GM23338 (cell line): Measurements from ENCODE around the gene TMEM132D. TPM values are rescaled to one million over a fixed set of nuclear protein-coding genes. Genes with fewer than 3 reads are reported as not detected.

Source experiments
- ATAC-seq: fragments of 200-7000 bp; cut with Tn5 transposase; 3 replicates; pipeline ENCODE4 v1.9.1; 2020
- DNase-seq: peaks from one replicate; pipeline ENCODE4 v3.0.0-alpha.2; 2015; ENCODE audit warnings: low spot score
- H2AFZ ChIP-seq: fragments of 200-600 bp; sonication (generic); 2 replicates; pipeline ENCODE4 v1.8.0; 2016; ENCODE audit warnings: antibody characterized with exemption, mild to moderate bottlenecking, moderate library complexity
- H3F3A ChIP-seq: fragments of 200-600 bp; sonication (generic); replicated peaks from 2 replicates; pipeline ENCODE4 v1.8.0; 2017; ENCODE audit warnings: antibody characterized with exemption, mixed run types, low read depth
- H3K27ac ChIP-seq: fragments of 200-600 bp; sonication (generic); 2 replicates; pipeline ENCODE4 v1.6.1; 2016; ENCODE audit warnings: low read depth
- H3K27me3 ChIP-seq: fragments of 200-600 bp; sonication (generic); 2 replicates; pipeline ENCODE4 v1.8.0; 2016; ENCODE audit warnings: mild to moderate bottlenecking, mixed run types, moderate library complexity; ENCODE audit not compliant: insufficient read depth
- H3K36me3 ChIP-seq: fragments of 200-600 bp; sonication (generic); 2 replicates; pipeline ENCODE4 v1.8.0; 2016; ENCODE audit warnings: mild to moderate bottlenecking; ENCODE audit not compliant: insufficient read depth
- H3K4me1 ChIP-seq: fragments of 200-600 bp; sonication (generic); 2 replicates; pipeline ENCODE4 v1.8.0; 2016; ENCODE audit warnings: mild to moderate bottlenecking, moderate library complexity; ENCODE audit not compliant: insufficient read depth
- H3K4me2 ChIP-seq: fragments of 200-600 bp; sonication (generic); 2 replicates; pipeline ENCODE4 v1.7.1; 2017; ENCODE audit warnings: mixed run types
- H3K4me3 ChIP-seq: fragments of 200-600 bp; sonication (generic); 2 replicates; pipeline ENCODE4 v1.6.1; 2016; ENCODE audit warnings: mixed run types
- H3K79me2 ChIP-seq: fragments of 200-600 bp; sonication (generic); replicated peaks from 2 replicates; pipeline ENCODE4 v1.8.0; 2017; ENCODE audit warnings: mild to moderate bottlenecking; ENCODE audit not compliant: insufficient read depth
- H3K9me2 ChIP-seq: fragments of 200-600 bp; sonication (generic); 2 replicates; pipeline ENCODE4 v1.8.0; 2017; ENCODE audit not compliant: insufficient read depth
- H4K20me1 ChIP-seq: fragments of 200-600 bp; sonication (generic); replicated peaks from 2 replicates; pipeline ENCODE4 v1.8.0; 2017; ENCODE audit warnings: mild to moderate bottlenecking; ENCODE audit not compliant: insufficient read depth
- H3K27ac Mint-ChIP-seq: 2 replicates; pipeline ENCODE4 v1.8.0; 2020; ENCODE audit warnings: inconsistent platforms, mild to moderate bottlenecking, moderate library complexity, mixed read lengths
- H3K27me3 Mint-ChIP-seq: 3 replicates; pipeline ENCODE4 v1.8.0; 2022; ENCODE audit warnings: low read depth, mild to moderate bottlenecking, moderate library complexity, mixed read lengths, inconsistent platforms; ENCODE audit not compliant: insufficient read depth, poor library complexity
- H3K36me3 Mint-ChIP-seq: 3 replicates; pipeline ENCODE4 v1.8.0; 2021; ENCODE audit warnings: low read depth, mild to moderate bottlenecking, inconsistent platforms, moderate library complexity, mixed read lengths
- H3K4me1 Mint-ChIP-seq: 3 replicates; pipeline ENCODE4 v1.8.0; 2020; ENCODE audit warnings: mild to moderate bottlenecking, inconsistent platforms, mixed read lengths
- H3K4me3 Mint-ChIP-seq: 3 replicates; pipeline ENCODE4 v1.8.0; 2021; ENCODE audit warnings: moderate library complexity, mild to moderate bottlenecking, inconsistent platforms, mixed read lengths
- H3K9me3 Mint-ChIP-seq: 3 replicates; pipeline ENCODE4 v1.8.0; 2020; ENCODE audit warnings: moderate library complexity, mild to moderate bottlenecking, inconsistent platforms, mixed read lengths
- CREB1 ChIP-seq: fragments of 250-450 bp; sonication (Bioruptor Pico); IDR thresholded peaks from 2 replicates; pipeline ENCODE4 v1.5.0; 2020; ENCODE audit warnings: low read depth, mild to moderate bottlenecking, moderate library complexity
- EZH2 ChIP-seq: fragments of 200-600 bp; sonication (generic); IDR thresholded peaks from one replicate; pipeline ENCODE4 v1.8.0; 2017; ENCODE audit warnings: antibody characterized with exemption, mild to moderate bottlenecking, low read depth; ENCODE audit not compliant: unreplicated experiment
- EZH2phosphoT487 ChIP-seq: fragments of 200-600 bp; sonication (generic); IDR thresholded peaks from one replicate; pipeline ENCODE4 v1.8.1; 2018; ENCODE audit warnings: antibody characterized with exemption; ENCODE audit not compliant: unreplicated experiment
- JUNB ChIP-seq: IDR thresholded peaks from one replicate; pipeline ENCODE4 v1.6.1; 2016; ENCODE audit warnings: antibody characterized with exemption; ENCODE audit not compliant: unreplicated experiment
- NANOG ChIP-seq: IDR thresholded peaks from 2 replicates; pipeline ENCODE4 v1.6.1; 2016; ENCODE audit warnings: antibody characterized with exemption, borderline replicate concordance
- POLR2AphosphoS5 ChIP-seq: IDR thresholded peaks from 2 replicates; pipeline ENCODE4 v1.6.1; 2016; ENCODE audit warnings: antibody characterized with exemption, low read depth
- STAT1 ChIP-seq: IDR thresholded peaks from one replicate; pipeline ENCODE4 v1.6.1; 2016; ENCODE audit warnings: antibody characterized with exemption; ENCODE audit not compliant: unreplicated experiment
- ZNF114 ChIP-seq: fragments of 250-450 bp; sonication (Bioruptor Pico); IDR thresholded peaks from 2 replicates; pipeline ENCODE4 v1.5.0; 2020; ENCODE audit warnings: mild to moderate bottlenecking, moderate library complexity
- ZNF331 ChIP-seq: fragments of 250-450 bp; sonication (Bioruptor Pico); IDR thresholded peaks from 2 replicates; pipeline ENCODE4 v1.5.0; 2020; ENCODE audit warnings: low read depth, mild to moderate bottlenecking, moderate library complexity
- polyA plus RNA-seq: library from polyadenylated mRNA; unstranded; fragments of >200 nt; fragmentation: Nextera tagmentation; extraction: Ambion mirVana; gene quantifications from 2 replicates; pipeline ENCODE4 v1.2.1, GENCODE V29; 2016
- total RNA-seq: library from RNA; depleted of rRNA; stranded (reverse); fragments of >200 nt; shearing (Covaris generic); gene quantifications from 2 replicates; pipeline ENCODE4 v1.2.3, GENCODE V29; 2014
- TF ChIP-seq, protein P1 (sequence below): IDR thresholded peaks from 2 replicates; pipeline ENCODE4 v1.6.1; 2016; ENCODE audit warnings: antibody characterized with exemption
- TF ChIP-seq, protein P2 (sequence below), 2 experiments: fragments of 200-600 bp in 1 of 2; sonication (generic) in 1 of 2; conservative IDR thresholded peaks; 2 replicates each; pipeline versions ENCODE4 v1.5.1 to v1.6.1; 2016 to 2017; ENCODE audit warnings: antibody characterized with exemption in 2 of 2, low read depth in 2 of 2, mild to moderate bottlenecking in 2 of 2, moderate library complexity in 1 of 2
- TF ChIP-seq, protein P3 (sequence below): fragments of 250-450 bp; sonication (Bioruptor Pico); IDR thresholded peaks from 2 replicates; pipeline ENCODE4 v1.5.0; 2020; ENCODE audit warnings: mild to moderate bottlenecking, moderate library complexity
- TF ChIP-seq, protein P4 (sequence below): IDR thresholded peaks from one replicate; pipeline ENCODE4 v1.6.1; 2018; ENCODE audit warnings: antibody characterized with exemption; ENCODE audit not compliant: unreplicated experiment

Gene TMEM132D
- total and polyA plus RNA-seq, 2 experiments from 2014 or later = 0.44 to 5.3 TPM

DNA sequence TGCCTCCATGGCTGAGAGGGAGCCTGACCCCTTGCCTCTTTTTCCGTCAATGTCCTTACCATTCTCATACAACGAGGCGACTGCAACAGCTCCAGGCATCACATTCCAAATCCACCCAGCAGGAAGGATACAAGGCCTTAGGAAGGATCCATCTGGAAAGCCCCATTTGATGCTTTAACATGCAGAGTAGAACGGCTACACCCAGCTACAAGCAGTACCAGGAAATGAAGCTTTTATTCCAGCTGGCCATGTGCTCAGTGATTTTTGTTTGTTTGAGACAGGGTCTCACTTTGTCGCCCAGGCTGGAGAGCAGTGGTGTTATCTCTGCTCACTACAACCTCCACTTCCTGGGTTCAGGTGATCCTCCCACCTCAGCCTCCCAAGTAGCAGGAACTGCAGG, 124.8 kb downstream of the TMEM132D start:
- Mint-ChIP-seq H3K27me3 (no peaks in the 10 kb centered on the region), H3K4me3 (no peak overlapping the region), H3K27ac (no peak overlapping the region), H3K36me3 (peaks cover 43% of the 10 kb centered on the region), H3K4me1 (no peaks in the 10 kb centered on the region), H3K9me3 (peaks cover 99% of the 10 kb centered on the region)
- Histone ChIP-seq H3F3A (no peaks in the 10 kb centered on the region), H3K36me3 (no peaks in the 10 kb centered on the region), H4K20me1 (no peaks in the 10 kb centered on the region), H3K9me2 (no peaks in the 10 kb centered on the region), H3K4me2 (no peak overlapping the region), H3K27me3 (no peaks in the 10 kb centered on the region), H3K4me1 (no peaks in the 10 kb centered on the region), H2AFZ (no peak overlapping the region), H3K27ac (no peak overlapping the region), H3K79me2 (no peaks in the 10 kb centered on the region), H3K4me3 (no peak overlapping the region)
- no peak for TF ChIP-seq ZNF331 (CRISPR knock-in tag)
- TF ChIP-seq, protein P1, sequence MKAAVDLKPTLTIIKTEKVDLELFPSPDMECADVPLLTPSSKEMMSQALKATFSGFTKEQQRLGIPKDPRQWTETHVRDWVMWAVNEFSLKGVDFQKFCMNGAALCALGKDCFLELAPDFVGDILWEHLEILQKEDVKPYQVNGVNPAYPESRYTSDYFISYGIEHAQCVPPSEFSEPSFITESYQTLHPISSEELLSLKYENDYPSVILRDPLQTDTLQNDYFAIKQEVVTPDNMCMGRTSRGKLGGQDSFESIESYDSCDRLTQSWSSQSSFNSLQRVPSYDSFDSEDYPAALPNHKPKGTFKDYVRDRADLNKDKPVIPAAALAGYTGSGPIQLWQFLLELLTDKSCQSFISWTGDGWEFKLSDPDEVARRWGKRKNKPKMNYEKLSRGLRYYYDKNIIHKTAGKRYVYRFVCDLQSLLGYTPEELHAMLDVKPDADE = no peak
- TF ChIP-seq, protein P2, sequence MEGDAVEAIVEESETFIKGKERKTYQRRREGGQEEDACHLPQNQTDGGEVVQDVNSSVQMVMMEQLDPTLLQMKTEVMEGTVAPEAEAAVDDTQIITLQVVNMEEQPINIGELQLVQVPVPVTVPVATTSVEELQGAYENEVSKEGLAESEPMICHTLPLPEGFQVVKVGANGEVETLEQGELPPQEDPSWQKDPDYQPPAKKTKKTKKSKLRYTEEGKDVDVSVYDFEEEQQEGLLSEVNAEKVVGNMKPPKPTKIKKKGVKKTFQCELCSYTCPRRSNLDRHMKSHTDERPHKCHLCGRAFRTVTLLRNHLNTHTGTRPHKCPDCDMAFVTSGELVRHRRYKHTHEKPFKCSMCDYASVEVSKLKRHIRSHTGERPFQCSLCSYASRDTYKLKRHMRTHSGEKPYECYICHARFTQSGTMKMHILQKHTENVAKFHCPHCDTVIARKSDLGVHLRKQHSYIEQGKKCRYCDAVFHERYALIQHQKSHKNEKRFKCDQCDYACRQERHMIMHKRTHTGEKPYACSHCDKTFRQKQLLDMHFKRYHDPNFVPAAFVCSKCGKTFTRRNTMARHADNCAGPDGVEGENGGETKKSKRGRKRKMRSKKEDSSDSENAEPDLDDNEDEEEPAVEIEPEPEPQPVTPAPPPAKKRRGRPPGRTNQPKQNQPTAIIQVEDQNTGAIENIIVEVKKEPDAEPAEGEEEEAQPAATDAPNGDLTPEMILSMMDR (conservative IDR thresholded peaks at IDR 0.05; ENCODE audit: low read depth in 2 of 2) = no peak
- TF ChIP-seq, protein P3, sequence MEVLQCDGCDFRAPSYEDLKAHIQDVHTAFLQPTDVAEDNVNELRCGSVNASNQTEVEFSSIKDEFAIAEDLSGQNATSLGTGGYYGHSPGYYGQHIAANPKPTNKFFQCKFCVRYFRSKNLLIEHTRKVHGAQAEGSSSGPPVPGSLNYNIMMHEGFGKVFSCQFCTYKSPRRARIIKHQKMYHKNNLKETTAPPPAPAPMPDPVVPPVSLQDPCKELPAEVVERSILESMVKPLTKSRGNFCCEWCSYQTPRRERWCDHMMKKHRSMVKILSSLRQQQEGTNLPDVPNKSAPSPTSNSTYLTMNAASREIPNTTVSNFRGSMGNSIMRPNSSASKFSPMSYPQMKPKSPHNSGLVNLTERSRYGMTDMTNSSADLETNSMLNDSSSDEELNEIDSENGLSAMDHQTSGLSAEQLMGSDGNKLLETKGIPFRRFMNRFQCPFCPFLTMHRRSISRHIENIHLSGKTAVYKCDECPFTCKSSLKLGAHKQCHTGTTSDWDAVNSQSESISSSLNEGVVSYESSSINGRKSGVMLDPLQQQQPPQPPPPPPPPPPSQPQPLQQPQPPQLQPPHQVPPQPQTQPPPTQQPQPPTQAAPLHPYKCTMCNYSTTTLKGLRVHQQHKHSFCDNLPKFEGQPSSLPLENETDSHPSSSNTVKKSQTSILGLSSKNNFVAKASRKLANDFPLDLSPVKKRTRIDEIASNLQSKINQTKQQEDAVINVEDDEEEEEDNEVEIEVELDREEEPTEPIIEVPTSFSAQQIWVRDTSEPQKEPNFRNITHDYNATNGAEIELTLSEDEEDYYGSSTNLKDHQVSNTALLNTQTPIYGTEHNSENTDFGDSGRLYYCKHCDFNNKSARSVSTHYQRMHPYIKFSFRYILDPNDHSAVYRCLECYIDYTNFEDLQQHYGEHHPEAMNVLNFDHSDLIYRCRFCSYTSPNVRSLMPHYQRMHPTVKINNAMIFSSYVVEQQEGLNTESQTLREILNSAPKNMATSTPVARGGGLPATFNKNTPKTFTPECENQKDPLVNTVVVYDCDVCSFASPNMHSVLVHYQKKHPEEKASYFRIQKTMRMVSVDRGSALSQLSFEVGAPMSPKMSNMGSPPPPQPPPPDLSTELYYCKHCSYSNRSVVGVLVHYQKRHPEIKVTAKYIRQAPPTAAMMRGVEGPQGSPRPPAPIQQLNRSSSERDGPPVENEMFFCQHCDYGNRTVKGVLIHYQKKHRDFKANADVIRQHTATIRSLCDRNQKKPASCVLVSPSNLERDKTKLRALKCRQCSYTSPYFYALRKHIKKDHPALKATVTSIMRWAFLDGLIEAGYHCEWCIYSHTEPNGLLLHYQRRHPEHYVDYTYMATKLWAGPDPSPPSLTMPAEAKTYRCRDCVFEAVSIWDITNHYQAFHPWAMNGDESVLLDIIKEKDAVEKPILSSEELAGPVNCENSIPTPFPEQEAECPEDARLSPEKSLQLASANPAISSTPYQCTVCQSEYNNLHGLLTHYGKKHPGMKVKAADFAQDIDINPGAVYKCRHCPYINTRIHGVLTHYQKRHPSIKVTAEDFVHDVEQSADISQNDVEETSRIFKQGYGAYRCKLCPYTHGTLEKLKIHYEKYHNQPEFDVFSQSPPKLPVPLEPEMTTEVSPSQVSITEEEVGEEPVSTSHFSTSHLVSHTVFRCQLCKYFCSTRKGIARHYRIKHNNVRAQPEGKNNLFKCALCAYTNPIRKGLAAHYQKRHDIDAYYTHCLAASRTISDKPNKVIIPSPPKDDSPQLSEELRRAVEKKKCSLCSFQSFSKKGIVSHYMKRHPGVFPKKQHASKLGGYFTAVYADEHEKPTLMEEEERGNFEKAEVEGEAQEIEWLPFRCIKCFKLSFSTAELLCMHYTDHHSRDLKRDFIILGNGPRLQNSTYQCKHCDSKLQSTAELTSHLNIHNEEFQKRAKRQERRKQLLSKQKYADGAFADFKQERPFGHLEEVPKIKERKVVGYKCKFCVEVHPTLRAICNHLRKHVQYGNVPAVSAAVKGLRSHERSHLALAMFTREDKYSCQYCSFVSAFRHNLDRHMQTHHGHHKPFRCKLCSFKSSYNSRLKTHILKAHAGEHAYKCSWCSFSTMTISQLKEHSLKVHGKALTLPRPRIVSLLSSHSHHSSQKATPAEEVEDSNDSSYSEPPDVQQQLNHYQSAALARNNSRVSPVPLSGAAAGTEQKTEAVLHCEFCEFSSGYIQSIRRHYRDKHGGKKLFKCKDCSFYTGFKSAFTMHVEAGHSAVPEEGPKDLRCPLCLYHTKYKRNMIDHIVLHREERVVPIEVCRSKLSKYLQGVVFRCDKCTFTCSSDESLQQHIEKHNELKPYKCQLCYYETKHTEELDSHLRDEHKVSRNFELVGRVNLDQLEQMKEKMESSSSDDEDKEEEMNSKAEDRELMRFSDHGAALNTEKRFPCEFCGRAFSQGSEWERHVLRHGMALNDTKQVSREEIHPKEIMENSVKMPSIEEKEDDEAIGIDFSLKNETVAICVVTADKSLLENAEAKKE (CRISPR knock-in tag) = no peak
- TF ChIP-seq POLR2AphosphoS5 = no peak
- TF ChIP-seq ZNF114 (CRISPR knock-in tag) = no peak
- no peak for TF ChIP-seq JUNB
- TF ChIP-seq, protein P4, sequence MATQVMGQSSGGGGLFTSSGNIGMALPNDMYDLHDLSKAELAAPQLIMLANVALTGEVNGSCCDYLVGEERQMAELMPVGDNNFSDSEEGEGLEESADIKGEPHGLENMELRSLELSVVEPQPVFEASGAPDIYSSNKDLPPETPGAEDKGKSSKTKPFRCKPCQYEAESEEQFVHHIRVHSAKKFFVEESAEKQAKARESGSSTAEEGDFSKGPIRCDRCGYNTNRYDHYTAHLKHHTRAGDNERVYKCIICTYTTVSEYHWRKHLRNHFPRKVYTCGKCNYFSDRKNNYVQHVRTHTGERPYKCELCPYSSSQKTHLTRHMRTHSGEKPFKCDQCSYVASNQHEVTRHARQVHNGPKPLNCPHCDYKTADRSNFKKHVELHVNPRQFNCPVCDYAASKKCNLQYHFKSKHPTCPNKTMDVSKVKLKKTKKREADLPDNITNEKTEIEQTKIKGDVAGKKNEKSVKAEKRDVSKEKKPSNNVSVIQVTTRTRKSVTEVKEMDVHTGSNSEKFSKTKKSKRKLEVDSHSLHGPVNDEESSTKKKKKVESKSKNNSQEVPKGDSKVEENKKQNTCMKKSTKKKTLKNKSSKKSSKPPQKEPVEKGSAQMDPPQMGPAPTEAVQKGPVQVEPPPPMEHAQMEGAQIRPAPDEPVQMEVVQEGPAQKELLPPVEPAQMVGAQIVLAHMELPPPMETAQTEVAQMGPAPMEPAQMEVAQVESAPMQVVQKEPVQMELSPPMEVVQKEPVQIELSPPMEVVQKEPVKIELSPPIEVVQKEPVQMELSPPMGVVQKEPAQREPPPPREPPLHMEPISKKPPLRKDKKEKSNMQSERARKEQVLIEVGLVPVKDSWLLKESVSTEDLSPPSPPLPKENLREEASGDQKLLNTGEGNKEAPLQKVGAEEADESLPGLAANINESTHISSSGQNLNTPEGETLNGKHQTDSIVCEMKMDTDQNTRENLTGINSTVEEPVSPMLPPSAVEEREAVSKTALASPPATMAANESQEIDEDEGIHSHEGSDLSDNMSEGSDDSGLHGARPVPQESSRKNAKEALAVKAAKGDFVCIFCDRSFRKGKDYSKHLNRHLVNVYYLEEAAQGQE = no peak
- TF ChIP-seq STAT1 = no peak
- TF ChIP-seq EZH2phosphoT487 = no peak
- no peak for TF ChIP-seq EZH2
- TF ChIP-seq CREB1 (CRISPR knock-in tag) = no peak
- TF ChIP-seq NANOG = no peak
- ATAC-seq (no peak), DNase-seq (peak; percentile 37)
